GM18505 (cell line): ENCODE results near the gene COL4A6.

ENCODE experiments used
- ATAC-seq: cut with Tn5 transposase; IDR thresholded peaks from one replicate; pipeline ENCODE4 v1.9.1; 2021; ENCODE audit not compliant: unreplicated experiment
- POLR2A ChIP-seq: IDR thresholded peaks from 4 replicates; pipeline ENCODE4 v1.6.1; 2011; ENCODE audit warnings: borderline replicate concordance; ENCODE audit not compliant: insufficient read depth, insufficient read length; ENCODE audit errors: extremely low read depth

Gene COL4A6

GRCh38 chrX:108257556-108257955 lies 180.7 kb downstream of the COL4A6 start:
- no peak for TF ChIP-seq POLR2A
- no peak for ATAC-seq

- ATAC-seq, result no peak
- TF ChIP-seq POLR2A, result no peak
Measured at GRCh38 chrX:108254636-108255035, 183.6 kb downstream of the COL4A6 start.

- no peak for ATAC-seq
- no peak for TF ChIP-seq POLR2A
Measured at GRCh38 chrX:108250654-108251579, 187.3 kb downstream of the COL4A6 start.

GRCh38 chrX:108246304-108246954 lies 191.8 kb downstream of the COL4A6 start:
- TF ChIP-seq POLR2A, result no peak
- ATAC-seq, result no peak

GRCh38 chrX:108245462-108245861 lies 192.8 kb downstream of the COL4A6 start:
- ATAC-seq, result no peak
- no peak for TF ChIP-seq POLR2A

GRCh38 chrX:108235986-108236385 lies 202.2 kb downstream of the COL4A6 start:
- ATAC-seq, result no peak
- no peak for TF ChIP-seq POLR2A

GRCh38 chrX:108230574-108230973 lies 207.6 kb downstream of the COL4A6 start:
- TF ChIP-seq POLR2A, result no peak
- no peak for ATAC-seq

GRCh38 chrX:108224727-108225621 lies 213.2 kb downstream of the COL4A6 start:
- ATAC-seq, result peak; percentile 66
- no peak for TF ChIP-seq POLR2A

GRCh38 chrX:108224218-108224617 lies 214.0 kb downstream of the COL4A6 start:
- TF ChIP-seq POLR2A, result no peak
- peak; percentile 16 for ATAC-seq

GRCh38 chrX:108223585-108223984 lies 214.6 kb downstream of the COL4A6 start:
- TF ChIP-seq POLR2A, result no peak
- no peak for ATAC-seq

- no peak for TF ChIP-seq POLR2A
- ATAC-seq, result no peak
Measured at GRCh38 chrX:108221301-108221864, 216.8 kb downstream of the COL4A6 start.

- TF ChIP-seq POLR2A, result no peak
- ATAC-seq, result no peak
Measured at GRCh38 chrX:108219949-108220601, 218.1 kb downstream of the COL4A6 start.
